ENCODE measurements around the gene LIMD2.
"Not testable (repeated sequence)": the region's sequence is repeated elsewhere in the genome, so short reads cannot be mapped to it uniquely, and the experiment has no call there.

The LIMD2 gene

DNA sequence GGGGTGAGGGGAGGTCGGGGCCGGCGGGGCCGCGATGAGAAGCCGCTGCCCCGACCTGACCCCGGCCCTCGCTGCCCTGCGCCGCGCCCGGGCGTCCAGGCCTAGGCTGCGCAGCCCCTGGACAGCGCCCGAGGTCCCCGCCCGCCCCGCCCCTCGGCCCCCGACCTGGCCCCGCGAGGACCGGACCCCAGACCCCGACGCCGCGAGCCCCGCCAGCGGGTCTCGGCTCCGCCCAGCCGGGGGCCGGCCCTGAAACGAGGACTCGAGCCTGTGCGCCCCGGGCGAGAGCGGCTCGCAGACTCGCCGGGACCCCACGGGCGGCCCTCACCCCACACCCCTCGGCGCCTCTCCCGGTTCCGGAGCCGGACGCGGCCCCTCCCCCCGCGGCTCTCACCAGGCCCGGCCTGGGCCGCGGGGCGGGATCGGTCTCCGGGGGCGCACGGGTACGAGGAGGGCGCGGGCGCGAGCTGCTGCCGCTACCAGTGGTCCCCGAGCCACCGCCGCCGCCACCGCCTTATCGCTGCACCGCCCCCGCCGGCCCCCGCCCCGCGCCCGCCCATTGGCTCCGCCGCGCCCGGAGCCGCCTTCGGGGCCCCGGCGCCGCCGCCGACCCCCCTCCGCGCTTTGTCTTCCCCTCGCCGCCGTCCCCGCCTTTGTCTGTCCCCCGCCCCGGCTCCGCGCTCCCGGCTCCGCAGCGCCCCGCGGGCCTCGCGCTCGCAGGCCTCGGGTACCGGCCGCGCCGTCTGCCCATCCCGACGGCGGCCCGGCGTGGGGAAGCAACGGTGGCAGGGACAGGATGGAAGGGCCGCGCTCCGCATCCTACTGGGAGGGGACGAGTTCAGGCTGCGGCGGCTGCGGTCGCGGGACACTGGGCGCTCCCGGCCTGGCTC, at the start of gene LIMD2:
Gene LIMD2 (minus strand): TSS at position 488 of the 890 bp plus-strand sequence. CDS start 827 bp downstream, outside the sequence.
- no peak within 1 kb of the TSS for H3K27ac ChIP-seq

DNA sequence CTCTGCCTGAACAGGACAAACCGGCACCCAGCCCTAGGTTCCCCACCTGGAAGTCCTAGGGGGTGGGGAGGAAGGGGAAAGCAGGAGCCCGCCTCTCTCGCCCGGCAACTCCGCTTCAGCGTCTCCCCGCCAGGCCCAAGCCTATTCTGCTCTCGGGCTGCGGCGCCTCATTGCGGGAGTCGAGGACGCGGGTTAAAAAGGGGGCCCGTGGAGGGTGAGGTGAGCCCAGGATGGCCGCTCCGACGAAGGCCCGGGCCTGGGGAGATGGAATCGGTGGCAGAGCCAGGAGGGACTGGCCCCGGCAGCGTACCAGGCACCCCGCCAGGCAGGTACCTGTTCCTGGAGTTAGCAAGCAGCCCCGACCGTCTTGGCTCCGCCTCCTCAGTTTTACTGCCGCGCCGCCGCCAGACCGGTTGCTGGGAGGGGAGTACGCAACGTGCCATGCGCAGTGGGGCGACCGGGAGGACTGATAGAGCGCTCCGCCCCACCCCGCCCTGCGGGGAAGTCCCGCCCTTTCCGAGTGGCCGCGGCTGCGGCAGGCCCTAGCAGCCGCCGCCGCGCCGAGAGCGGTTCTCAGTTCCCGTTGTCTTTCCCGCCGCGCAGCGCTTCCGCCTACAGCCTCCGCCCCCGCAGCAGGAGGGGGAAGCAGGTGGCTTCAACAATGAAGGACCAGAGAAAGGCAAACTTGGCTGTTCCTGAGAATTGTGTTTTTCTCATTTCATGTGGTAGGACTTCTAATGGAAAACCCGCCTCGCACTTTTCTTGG, 41.7 kb upstream of the LIMD2 start, which contains the start of gene STRADA:
Gene STRADA (minus strand): TSS at position 392 of the 766 bp plus-strand sequence. CDS start 13,430 bp downstream, outside the sequence.
- peak within 1 kb of the TSS; percentile 97 for H3K27ac ChIP-seq
- TF ChIP-seq, protein P1, sequence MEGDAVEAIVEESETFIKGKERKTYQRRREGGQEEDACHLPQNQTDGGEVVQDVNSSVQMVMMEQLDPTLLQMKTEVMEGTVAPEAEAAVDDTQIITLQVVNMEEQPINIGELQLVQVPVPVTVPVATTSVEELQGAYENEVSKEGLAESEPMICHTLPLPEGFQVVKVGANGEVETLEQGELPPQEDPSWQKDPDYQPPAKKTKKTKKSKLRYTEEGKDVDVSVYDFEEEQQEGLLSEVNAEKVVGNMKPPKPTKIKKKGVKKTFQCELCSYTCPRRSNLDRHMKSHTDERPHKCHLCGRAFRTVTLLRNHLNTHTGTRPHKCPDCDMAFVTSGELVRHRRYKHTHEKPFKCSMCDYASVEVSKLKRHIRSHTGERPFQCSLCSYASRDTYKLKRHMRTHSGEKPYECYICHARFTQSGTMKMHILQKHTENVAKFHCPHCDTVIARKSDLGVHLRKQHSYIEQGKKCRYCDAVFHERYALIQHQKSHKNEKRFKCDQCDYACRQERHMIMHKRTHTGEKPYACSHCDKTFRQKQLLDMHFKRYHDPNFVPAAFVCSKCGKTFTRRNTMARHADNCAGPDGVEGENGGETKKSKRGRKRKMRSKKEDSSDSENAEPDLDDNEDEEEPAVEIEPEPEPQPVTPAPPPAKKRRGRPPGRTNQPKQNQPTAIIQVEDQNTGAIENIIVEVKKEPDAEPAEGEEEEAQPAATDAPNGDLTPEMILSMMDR (conservative IDR thresholded peaks at IDR 0.05): no peak
- peak; percentile 80; the same call in 1 of the 2 replicates for TF ChIP-seq ZFX (IDR thresholded peaks at IDR 0.05)

More for the DNA sequence above, at the start of gene LIMD2:
- TF ChIP-seq, protein P1 (conservative IDR thresholded peaks at IDR 0.05): no peak
- TF ChIP-seq ZFX (IDR thresholded peaks at IDR 0.05): peak; percentile 18; the same call in 1 of the 2 replicates

DNA sequence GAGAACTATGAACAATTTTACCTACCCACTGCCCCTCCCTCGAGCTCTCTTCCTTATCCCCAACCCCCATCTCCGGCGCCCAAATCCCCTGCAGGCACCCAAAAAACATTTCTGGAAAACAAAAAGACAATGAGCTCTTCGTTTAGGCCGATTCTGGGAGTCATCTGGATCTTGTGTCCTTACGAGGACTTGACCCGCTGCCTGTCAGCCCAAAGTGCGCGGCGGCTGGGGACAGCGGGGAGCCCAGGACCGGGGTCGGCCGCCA, 41.1 kb upstream of the LIMD2 start:
- H3K27ac ChIP-seq: peak overlapping the region; percentile 97
- TF ChIP-seq ZFX (IDR thresholded peaks at IDR 0.05): no peak
- TF ChIP-seq, protein P1 (conservative IDR thresholded peaks at IDR 0.05): no peak

DNA sequence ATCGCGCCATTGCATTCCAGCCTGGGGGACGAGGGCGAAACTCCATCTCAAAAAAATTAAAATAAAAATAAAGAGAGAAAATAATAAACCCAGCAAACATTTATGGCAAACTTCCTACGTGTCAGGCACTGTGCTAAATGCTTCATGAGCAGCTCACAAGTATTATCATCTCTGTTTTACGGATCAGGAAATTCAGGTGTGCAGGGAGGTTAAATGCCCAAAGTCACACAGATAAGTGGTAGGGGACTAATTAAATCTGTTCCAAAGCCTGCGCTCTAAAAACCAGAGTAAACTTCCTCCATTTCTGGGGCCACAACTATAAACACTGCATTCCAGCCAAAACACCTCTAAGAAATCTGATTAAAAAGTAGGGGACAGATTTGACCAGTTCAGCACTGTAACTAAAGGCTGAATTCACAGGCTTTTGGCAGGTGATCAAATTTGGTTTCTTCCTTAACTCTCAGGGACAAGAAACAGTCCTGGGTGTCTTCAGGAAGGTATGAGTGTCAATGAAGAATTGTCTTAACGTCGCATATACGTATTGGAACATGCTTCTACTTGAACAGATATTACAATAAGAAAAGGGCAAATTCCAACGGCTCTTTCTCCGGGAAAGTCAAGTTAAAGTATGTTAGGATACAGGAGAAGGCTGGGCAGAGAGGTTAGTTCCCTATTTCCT, 40.7 kb upstream of the LIMD2 start:
- H3K27ac ChIP-seq: peak overlapping the region; percentile 97
- TF ChIP-seq, protein P1 (conservative IDR thresholded peaks at IDR 0.05): no peak
- no peak for TF ChIP-seq ZFX (IDR thresholded peaks at IDR 0.05)

DNA sequence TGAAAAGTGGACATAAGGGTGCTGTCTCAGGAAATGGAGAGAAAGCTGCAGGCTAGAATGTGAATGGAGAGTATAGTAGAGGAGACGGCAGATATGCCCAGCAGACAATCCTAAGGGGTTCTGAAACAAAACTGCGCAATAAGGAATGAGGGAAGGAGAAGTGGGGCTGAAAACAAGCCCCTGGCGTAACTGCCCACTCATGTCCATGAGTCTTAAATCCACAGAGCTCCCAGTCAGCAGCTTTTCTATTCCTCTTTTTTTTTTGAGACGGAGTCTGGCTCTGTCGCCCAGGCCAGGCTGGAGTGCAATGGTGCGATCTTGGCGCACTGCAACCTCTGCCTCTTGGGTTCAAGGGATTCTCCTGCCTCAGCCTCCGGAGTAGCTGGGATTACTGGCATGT, 35.8 kb upstream of the LIMD2 start:
- no peak for TF ChIP-seq ZFX (IDR thresholded peaks at IDR 0.05)
- TF ChIP-seq, protein P1 (conservative IDR thresholded peaks at IDR 0.05): no peak
- H3K27ac ChIP-seq: no peak overlapping the region

DNA sequence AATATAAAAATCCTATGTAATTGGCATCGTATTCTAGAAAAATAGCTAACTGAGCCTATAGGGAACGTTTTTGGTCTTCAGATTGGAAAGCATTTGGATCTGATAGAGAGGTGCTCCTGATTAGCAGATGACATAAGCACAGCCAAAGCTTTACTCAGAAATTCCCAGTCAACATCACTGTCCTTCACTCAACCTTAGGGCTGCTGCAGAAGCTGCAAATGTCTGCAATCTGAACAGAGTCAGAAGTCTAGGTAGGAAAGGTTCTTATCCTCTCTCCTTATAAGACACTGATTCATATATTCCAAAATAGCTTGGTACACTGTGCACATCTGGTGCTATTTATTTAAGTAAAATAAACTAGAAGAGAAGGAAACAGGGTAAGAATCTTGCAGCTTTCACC, 22.5 kb upstream of the LIMD2 start:
- H3K27ac ChIP-seq: no peak overlapping the region
- no peak for TF ChIP-seq ZFX (IDR thresholded peaks at IDR 0.05)
- TF ChIP-seq, protein P1 (conservative IDR thresholded peaks at IDR 0.05): no peak

DNA sequence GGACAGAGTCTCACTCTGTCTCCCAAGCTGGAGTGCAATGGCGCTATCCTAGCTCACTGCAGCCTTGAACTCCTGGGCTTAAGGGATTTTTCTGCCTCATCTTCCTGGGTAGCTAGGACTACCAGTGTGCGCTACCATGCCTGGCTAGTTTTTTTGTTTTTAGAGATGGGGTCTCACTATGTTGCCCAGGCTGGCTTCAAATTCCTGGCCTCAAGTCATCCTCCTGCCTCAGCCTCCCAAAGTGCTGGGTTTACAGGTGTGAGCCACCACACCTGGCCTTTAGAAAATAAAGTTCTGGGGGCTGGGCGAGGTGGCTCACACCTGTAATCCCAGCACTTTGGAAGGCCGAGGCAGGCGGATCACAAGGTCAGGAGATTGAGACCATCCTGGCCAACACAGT, 20.3 kb upstream of the LIMD2 start:
- not testable (repeated sequence) for H3K27ac ChIP-seq

All from C4-2B (cell line).